AG08396 (cell line): ENCODE data around the gene ABCB10.
"Not testable (repeated sequence)": the region's sequence is repeated elsewhere in the genome, so short reads cannot be mapped to it uniquely, and the experiment has no call there.

Experiments
- DNase-seq: peaks from one replicate; pipeline ENCODE4 v3.0.0; 2012; ENCODE audit warnings: low spot score, mixed read lengths

ABCB10 gene

DNA sequence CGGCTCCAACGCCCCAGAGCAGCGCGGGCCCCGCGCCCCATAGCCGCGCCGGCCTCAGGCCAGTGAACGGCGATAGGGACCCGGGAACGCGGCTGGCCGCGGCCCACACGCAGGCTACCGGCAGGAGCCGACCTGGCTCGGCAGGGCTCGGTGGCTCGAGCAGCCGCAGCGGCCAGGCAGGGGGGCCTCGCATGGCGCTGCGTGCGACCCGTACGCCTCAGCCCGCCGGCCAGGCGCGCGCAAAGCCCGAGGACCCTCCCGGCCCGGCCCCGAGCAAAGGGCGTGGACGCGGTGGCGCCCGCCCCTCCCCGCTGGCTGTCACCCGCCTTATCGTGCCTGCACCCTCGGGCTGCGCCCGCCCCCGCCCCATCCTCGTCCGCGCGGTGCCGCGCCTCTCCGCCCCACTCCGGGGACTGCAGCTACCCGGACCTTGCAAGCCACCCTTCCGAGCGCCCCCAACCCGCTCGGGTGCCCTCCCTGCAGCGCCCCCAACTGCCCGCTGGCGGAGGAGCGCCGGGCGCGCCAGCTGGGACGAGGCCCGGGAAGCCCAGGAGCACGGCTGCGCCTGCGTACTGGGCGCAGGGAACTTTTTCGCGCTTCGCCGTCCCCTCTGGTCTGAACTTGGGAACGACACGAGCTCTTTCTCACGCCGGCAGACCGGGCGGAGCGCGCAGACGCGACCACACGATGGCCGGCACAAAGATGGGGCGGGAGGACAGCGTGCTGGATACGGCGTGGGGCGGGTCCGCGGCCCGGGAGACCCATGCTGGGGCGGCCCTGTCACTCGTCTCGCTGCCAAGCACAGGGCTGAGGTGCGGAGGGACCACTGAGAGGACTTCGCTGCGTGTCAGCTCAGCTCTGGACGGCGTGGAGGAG, at the start of gene ABCB10:
Gene ABCB10 (minus strand): TSS at position 248 of the 876 bp plus-strand sequence. CDS start 55 bp downstream, at position 193.
- DNase-seq: peak; percentile 99

DNA sequence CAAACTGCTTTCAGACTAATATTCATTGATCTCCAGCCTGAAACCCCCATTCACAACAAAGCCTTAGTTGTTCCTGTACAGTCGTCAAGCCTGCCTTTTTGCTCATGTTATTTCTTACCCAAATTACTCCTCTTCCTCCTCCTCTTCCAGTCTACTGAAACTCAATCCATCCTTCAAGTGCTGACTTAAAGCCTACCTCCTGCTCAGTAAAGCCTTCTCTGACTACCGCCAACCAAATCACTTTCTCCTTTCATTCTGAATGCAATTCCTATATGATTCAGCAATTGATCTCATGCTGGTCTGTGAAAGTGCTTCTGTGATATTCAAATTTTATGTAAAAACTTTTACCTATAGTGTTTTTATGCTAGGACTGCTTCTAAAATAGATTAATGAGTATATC, 48.9 kb upstream of the ABCB10 start:
- DNase-seq: no peak

GRCh38 chr1:229603371-229604005, 45.0 kb upstream of the ABCB10 start:
- no peak for DNase-seq

DNA sequence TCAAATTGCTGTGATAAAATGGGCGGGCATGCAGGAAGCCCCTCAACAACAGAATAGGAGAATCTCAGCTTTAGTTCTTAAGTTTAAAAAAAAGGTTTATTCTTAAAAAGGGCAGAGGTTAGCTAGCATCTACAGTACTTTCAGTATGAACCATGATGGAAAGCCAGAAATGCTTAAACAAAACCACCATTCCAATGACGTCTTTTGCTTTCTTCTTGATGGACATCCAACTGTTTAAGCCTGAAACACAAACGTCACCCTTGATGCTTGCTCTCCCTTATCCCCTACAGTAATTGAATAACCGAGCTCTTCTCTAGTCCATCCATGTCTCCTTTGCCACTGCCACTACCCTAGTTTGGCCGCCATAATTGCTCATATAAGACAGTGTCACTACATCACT, 41.7 kb upstream of the ABCB10 start:
- no peak for DNase-seq

DNA sequence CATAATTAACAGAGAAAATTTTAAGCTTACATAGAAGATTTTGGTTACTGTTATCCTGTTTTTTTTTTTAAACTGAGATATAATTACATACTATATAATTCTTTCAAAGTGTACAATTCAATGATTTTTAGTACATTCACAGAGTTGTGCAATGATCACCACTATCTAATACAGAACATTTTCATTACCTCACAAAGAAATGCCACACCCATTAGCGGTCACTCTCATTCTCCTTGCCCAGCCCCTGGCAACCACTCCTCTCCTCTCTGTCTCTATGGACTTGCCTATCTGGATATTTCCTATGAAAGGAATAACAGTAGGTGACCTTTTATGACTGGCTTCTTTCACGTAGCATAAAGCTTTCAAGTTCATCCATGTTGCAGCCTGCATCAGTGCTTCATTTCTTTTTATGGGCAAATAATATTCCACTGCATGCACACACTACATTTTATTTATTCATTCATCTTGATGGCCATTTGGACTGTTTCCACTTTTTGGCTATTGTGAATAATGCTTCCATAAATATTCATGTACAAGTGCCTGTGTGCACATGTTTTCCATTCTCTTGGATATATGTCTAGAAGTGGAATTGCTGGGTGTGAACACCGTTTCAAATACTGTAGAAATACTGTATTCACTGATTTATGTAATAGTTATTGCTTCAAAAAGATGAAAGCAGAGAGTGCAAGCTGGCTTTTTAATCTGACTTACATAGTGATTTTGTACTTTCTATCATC, 40.9 kb upstream of the ABCB10 start:
- DNase-seq: no peak

GRCh38 chr1:229597877-229598276, 39.4 kb upstream of the ABCB10 start:
- DNase-seq: no peak

- peak; percentile 71 for DNase-seq
These were observed 38.6 kb upstream of the ABCB10 start for GRCh38 chr1:229596925-229597699.

DNA sequence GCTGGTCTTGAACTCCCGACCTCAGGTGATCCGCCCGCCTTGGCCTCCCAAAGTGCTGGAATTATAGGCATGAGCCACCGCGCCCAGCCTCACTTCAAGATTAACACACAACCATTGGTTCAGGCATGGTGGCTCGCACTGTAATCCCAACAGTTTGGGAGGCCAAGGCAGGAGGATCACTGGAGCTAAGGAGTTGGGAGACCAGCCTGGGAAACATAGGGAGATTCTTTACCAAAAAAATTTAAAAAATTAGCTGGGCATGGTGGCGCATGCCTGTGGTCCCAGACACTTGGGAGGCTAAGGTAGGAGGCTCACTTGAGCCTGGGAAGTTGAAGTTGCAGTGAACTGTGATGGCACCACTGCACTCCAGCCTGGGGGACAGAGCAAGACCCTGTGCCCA, 37.4 kb upstream of the ABCB10 start:
- not testable (repeated sequence) for DNase-seq

- no peak for DNase-seq
These were observed 35.9 kb upstream of the ABCB10 start for GRCh38 chr1:229594227-229595008.

GRCh38 chr1:229593800-229594199, 35.3 kb upstream of the ABCB10 start:
- DNase-seq: no peak

DNA sequence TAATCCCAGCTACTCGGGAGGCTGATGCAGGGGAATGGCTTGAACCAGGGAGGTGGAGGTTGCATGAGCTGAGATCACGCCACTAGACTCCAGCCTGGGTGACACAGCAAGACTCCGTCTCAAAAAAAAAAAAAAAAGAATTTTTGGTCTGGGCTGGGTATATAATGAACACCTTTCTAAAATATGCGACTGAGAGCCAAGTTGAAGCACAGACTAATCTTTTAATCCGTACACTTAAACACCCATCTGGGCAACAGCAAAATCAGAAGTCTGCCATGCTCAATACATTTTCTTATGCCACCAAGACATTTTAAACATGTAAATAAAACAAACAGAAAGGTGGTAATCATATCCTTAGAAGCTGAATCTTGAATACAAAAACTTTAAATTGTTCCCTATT, 31.6 kb upstream of the ABCB10 start:
- DNase-seq: no peak

GRCh38 chr1:229585338-229585737, 26.8 kb upstream of the ABCB10 start:
- DNase-seq: no peak

DNA sequence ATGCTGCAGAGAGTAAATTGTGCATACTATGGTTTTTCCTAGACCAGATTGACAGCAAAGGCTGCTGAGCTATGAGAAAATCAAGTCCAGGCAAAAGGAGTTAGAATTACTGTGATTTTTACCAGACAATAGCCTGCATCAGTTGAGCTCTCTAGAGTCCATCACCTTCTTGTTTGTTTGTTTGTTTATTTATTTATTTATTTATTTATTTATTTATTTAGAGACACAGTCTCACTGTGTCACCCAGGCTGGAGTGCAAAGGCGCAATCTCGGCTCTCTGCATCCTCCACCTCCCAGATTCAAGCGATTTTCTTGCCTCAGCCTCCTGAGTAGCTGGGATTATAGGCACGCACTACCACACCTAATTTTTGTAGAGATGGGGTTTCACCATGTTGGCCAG, 24.2 kb upstream of the ABCB10 start:
- no peak for DNase-seq

DNA sequence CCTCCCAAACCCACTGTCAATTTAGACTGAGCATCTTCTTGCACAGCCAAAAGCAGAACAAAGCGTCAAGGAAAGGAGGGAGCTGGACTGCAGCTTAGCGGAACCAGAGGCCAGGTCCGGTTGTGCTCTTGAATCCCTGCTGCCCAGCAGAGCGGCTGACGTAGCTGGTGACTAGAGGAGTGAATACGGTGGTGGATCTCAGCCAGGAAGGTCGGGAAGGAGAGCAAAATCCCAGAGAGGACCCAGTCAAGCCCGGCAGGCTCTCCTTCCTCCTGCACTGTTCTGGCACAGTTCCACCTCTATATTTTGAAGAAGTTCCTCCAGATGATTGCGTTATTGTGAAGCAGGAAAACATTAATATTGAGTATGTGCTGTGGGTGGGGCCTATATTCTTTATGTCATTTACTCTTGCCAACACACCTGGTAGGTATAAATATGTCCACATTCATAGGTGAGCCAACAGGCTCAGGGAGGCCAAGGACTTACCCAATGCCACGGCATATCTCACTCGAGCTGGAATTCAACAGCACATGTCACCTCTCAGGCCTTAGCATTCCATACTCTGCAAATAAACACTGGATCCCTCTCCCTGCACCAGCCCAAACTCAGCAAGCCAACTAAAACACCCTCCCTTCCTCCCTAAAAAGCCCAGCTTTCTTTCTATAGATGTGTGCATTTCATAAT, 23.6 kb upstream of the ABCB10 start:
- DNase-seq: peak; percentile 30

- DNase-seq: no peak
These were observed 23.0 kb upstream of the ABCB10 start for GRCh38 chr1:229581485-229581884.

DNA sequence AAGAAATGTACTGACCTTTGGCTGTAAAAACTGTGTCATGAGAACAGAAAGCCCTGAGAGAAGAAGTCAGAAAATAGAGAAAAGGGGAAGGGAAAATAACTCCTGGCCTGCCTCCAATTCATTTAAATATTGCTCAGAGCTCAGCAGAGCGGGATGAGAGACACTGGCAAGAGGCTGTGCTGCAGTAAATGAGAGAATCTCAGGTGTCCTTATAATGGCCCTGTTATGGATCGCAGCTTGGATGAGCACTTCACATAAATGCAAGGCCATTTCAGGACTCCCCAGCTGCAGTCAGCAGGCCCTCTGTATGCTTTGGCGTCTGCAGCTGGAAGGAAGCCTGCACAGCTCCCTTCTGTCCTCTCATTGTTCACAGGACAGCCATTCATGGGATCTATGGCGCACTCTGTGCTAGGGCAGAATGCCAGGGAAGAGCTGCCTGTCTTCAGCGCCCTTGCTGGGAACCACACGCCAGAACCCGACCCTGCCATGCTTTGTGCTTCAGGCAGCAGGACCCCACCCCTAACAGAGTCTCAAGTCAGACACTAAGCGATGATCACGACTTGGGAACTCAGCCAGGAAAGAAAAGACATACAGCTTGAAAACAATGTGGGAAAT, 20.7 kb upstream of the ABCB10 start:
- no peak for DNase-seq

- DNase-seq: no peak
These were observed 19.9 kb upstream of the ABCB10 start for GRCh38 chr1:229578168-229579058.

DNA sequence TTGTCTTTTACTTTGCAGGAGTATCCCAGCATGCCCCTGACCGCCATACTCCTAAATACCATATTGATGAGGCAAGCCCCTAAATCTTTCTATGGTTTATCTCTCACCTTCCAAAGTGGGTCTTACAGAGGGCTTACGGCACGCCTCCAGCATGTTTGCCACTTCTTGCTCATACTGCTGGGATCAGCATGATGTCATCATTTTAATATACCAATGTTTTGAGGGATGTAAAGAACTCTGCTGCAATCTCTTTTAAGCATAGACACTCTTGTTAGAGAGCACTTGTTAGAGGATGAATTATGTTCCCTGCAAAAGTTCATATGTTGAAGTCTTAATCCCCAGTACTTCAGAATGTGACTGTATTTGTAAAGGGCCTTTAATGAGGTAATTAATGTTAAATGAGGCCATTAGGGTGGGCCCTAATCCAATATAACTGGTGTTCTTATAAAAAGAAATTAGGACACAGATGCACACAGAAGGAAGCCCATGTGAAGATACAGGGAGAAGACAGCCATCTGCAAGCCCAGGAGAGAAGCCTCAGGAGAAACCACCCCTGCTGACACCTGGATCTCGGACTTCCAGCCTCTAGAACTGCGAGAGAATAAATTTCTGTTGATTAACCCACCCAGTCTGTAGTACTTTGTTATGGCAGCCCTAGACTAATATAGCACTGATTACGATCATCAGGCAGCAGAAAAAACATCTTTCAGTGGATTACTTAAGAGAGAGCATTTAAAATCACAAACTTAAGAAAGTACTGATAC, 16.4 kb upstream of the ABCB10 start:
- DNase-seq: no peak
